H1 (cell line): ENCODE results near the gene OR51Q1. TPM values are rescaled to one million over a fixed set of nuclear protein-coding genes. Genes with fewer than 3 reads are reported as not detected.

Source experiments
- CHD7 ChIP-seq: fragments of 300-600 bp; sonication (generic); IDR thresholded peaks from 2 replicates; pipeline ENCODE4 v1.7.1; 2012; ENCODE audit warnings: low read length, moderate library complexity, mild to moderate bottlenecking, inconsistent platforms; ENCODE audit not compliant: insufficient replicate concordance
- JUN ChIP-seq: IDR thresholded peaks from 2 replicates; pipeline ENCODE4 v1.6.1; 2011; ENCODE audit warnings: low read depth, mild to moderate bottlenecking, improper control_type of control experiment, low read length
- TEAD4 ChIP-seq: IDR thresholded peaks from 2 replicates; pipeline ENCODE4 v1.6.1; 2012; ENCODE audit warnings: low read depth, low read length, inconsistent platforms, mixed read lengths
- polyA plus RNA-seq, 7 experiments: library from polyadenylated mRNA; depleted of rRNA in 3 of 7; stranded (reverse) in 5 of 7; unstranded in 2 of 7; fragments of >200 nt in 5 of 7; fragments of 200-250 nt in 2 of 7; gene quantifications; 1 replicate in 5 of 7; 2 replicates in 1 of 7; 4 replicates in 1 of 7; pipeline versions ENCODE4 v1.2.1 to v1.2.3, GENCODE V29; 2011 to 2013; ENCODE audit warnings: missing spikeins in 2 of 7, mixed read lengths in 2 of 7
- total RNA-seq: library from RNA; stranded (reverse); fragmentation: NEBNext Ultra II Directional; extraction: Animal tissue kit (Norgen Biotek cat#: 25700); gene quantifications from 2 replicates; pipeline ENCODE4 v1.2.1, GENCODE V29; 2021
- TF ChIP-seq, protein P1 (sequence below): IDR thresholded peaks from 2 replicates; pipeline ENCODE4 v1.6.1; 2012; ENCODE audit warnings: low read length, inconsistent platforms

Gene OR51Q1
- total and polyA plus RNA-seq, 2 of the 8 experiments (the other 6 are each of a cell fraction or from before 2014, with no cell fraction given), result 0.08 TPM; not detected in 1

GRCh38 chr11:5449432-5449831, 27.5 kb downstream of the OR51Q1 start (continued):
- TF ChIP-seq, protein P1, sequence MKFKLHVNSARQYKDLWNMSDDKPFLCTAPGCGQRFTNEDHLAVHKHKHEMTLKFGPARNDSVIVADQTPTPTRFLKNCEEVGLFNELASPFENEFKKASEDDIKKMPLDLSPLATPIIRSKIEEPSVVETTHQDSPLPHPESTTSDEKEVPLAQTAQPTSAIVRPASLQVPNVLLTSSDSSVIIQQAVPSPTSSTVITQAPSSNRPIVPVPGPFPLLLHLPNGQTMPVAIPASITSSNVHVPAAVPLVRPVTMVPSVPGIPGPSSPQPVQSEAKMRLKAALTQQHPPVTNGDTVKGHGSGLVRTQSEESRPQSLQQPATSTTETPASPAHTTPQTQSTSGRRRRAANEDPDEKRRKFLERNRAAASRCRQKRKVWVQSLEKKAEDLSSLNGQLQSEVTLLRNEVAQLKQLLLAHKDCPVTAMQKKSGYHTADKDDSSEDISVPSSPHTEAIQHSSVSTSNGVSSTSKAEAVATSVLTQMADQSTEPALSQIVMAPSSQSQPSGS, result no peak
- TF ChIP-seq CHD7 (no peak), JUN (no peak), TEAD4 (no peak)
